Prostate gland (tissue), 2 donors: Measurements from ENCODE around the gene PSMD10. TPM values are rescaled to one million over a fixed set of nuclear protein-coding genes. Genes with fewer than 3 reads are reported as not detected.

Experiments used
- total RNA-seq, 2 donors: library from RNA; depleted of rRNA; stranded (reverse); fragments of >200 nt; gene quantifications; one replicate each; pipeline ENCODE4 v1.1.0, GENCODE V29; 2016

The PSMD10 gene
- total RNA-seq, 2 donors from 2014 or later = 41.2 to 55.7 TPM

Other genes starting within 250 kb of the PSMD10 start
- not detected for gene TEX13B, start 109.2 kb downstream of the PSMD10 start, total RNA-seq
- gene VSIG1, start 46.5 kb downstream of the PSMD10 start, total RNA-seq = 100 to 1,000 TPM in 1 of 2 donors, under 1 TPM in 1; 0.41 to 250 TPM
- 10 to 100 TPM in 1 of 2 donors, 1 to 10 TPM in 1; 7.0 to 11.8 TPM for gene ATG4A, start 236 bp upstream of the PSMD10 start, total RNA-seq